Body of pancreas (tissue), 4 donors: ENCODE data around the gene SLC23A2. TPM values are rescaled to one million over a fixed set of nuclear protein-coding genes. Genes with fewer than 3 reads are reported as not detected.
A peak's percentile ranks its signal among the peaks of the same experiment; 100 is the strongest.

Experiments used
- ATAC-seq: fragments of 150-250 bp; one replicate; pipeline ENCODE4 v1.9.1; 2016
- DNase-seq, 4 donors: peaks; one replicate each; pipeline ENCODE4 v3.0.0-alpha.2; 2019
- H3K27ac ChIP-seq, 4 donors: fragments of 200-600 bp; sonication (generic); 1 replicate in 3 of 4; 2 replicates in 1 of 4; pipeline versions ENCODE4 v1.5.1 to v1.6.1; 2016 to 2019; ENCODE audit warnings: mild to moderate bottlenecking in 1 of 4, mixed read lengths in 1 of 4, moderate library complexity in 1 of 4
- H3K27me3 ChIP-seq, 2 donors: fragments of 200-600 bp; sonication (generic); one replicate each; pipeline ENCODE4 v1.6.0; 2016; ENCODE audit warnings: mild to moderate bottlenecking in 1 of 2
- H3K36me3 ChIP-seq, 2 donors: fragments of 200-600 bp; sonication (generic); replicated peaks in 1 of 2; 2 replicates each; pipeline ENCODE4 v1.5.1; 2016; ENCODE audit warnings: low read depth in 2 of 2; ENCODE audit not compliant: insufficient read depth in 1 of 2
- H3K4me1 ChIP-seq: fragments of 200-600 bp; sonication (generic); one replicate; pipeline ENCODE4 v1.6.0; 2016
- H3K4me3 ChIP-seq, 2 donors: fragments of 200-600 bp; sonication (generic); 1 replicate in 1 of 2; 2 replicates in 1 of 2; pipeline ENCODE4 v1.5.1; 2016 to 2019
- H3K9me3 ChIP-seq, 3 donors: fragments of 200-600 bp; sonication (generic); 1 replicate in 2 of 3; 2 replicates in 1 of 3; pipeline ENCODE4 v1.5.1; 2016
- POLR2A ChIP-seq, 3 donors: fragments of 450-650 bp; IDR thresholded peaks; one replicate each; pipeline ENCODE4 v1.6.1; 2016; ENCODE audit warnings: antibody characterized with exemption in 3 of 3, mild to moderate bottlenecking in 2 of 3
- WGBS, 2 donors: methylation state at CpG; one replicate each; pipeline ENCODE4 v1.1.5; 2017; 5-methylcytosine and 5-hydroxymethylcytosine counted together
- intact Hi-C: fragments of 100-400 bp; cut with DNase I; formaldehyde crosslinking; loops from one replicate; pipeline ENCODE4 v1.15.1; 2023
- total RNA-seq, 2 donors: library from RNA; depleted of rRNA; stranded (reverse); fragments of >200 nt; gene quantifications; one replicate each; pipeline ENCODE4 v1.1.0, GENCODE V29; 2016
- TF ChIP-seq, protein P1 (sequence below), 7 experiments: fragments of 450-650 bp in 4 of 7; fragments of 200-600 bp in 3 of 7; sonication (generic) in 3 of 7; IDR thresholded peaks; one replicate each; pipeline ENCODE4 v1.5.1; 2016 to 2019; ENCODE audit warnings: antibody characterized with exemption in 7 of 7

SLC23A2 gene
- total RNA-seq, 2 donors from 2014 or later = 12.2 TPM

DNA sequence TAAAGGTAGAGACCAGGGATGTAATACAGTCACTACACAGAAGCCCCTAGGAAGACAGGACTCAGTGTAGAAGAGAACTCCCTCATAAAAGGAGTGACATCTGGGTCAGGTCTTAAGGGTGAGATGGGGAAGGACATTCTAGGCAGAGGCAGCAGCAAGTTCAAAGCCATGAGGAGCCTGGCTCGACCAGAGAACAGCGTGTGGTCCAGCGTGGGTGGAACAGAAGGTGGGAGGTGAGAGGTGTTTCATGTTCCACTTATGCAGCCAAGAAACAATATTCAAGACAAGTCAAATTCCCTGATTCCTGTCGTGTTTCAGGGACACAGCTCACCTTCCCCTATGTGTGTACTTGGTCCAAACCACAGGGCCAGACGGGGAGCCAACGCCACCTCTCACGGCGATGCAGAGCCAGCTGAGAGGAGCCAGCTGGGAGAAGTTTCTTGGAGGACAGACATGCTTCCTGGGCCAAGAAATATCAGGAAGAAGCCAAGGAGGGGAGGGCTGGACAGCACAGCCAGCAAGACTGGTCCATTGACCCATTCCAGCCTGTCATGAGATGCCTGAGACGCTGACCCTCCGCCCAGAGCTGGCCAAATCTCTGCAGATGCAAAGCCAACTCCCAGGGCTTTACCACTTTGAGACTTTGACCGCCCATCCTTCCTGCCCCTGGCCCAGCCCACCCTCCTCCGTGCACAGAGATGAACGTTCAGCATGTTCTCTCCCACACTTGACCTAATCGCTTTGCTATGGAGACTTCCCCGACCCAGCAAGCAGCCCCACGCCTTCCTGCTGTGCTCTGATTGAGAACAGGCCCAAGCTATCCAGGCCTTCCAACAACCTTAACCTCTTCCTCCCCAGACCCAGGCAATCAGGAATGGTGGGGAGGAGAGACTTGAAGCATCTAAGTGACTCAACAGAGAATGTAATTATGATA lies 165.8 kb downstream of the SLC23A2 start:
- TF ChIP-seq POLR2A (IDR thresholded peaks at IDR 0.05) = no peak
- TF ChIP-seq, protein P1, sequence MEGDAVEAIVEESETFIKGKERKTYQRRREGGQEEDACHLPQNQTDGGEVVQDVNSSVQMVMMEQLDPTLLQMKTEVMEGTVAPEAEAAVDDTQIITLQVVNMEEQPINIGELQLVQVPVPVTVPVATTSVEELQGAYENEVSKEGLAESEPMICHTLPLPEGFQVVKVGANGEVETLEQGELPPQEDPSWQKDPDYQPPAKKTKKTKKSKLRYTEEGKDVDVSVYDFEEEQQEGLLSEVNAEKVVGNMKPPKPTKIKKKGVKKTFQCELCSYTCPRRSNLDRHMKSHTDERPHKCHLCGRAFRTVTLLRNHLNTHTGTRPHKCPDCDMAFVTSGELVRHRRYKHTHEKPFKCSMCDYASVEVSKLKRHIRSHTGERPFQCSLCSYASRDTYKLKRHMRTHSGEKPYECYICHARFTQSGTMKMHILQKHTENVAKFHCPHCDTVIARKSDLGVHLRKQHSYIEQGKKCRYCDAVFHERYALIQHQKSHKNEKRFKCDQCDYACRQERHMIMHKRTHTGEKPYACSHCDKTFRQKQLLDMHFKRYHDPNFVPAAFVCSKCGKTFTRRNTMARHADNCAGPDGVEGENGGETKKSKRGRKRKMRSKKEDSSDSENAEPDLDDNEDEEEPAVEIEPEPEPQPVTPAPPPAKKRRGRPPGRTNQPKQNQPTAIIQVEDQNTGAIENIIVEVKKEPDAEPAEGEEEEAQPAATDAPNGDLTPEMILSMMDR (IDR thresholded peaks at IDR 0.05) = no peak
- Histone ChIP-seq H3K36me3 (no peaks in the 10 kb centered on the region), H3K9me3 (no peaks in the 10 kb centered on the region), H3K27me3 (no peaks in the 10 kb centered on the region), H3K4me3 (no peak overlapping the region), H3K4me1 (no peaks in the 10 kb centered on the region), H3K27ac (no peak overlapping the region)
- intact Hi-C loops = no loop called here
- WGBS, 2 donors = 53 to 56% methylated on average over 16 of the region's 16 CpGs
- ATAC-seq (peak; percentile 62), DNase-seq (peak in 2 of 4 donors; percentile 18 to 35)

DNA sequence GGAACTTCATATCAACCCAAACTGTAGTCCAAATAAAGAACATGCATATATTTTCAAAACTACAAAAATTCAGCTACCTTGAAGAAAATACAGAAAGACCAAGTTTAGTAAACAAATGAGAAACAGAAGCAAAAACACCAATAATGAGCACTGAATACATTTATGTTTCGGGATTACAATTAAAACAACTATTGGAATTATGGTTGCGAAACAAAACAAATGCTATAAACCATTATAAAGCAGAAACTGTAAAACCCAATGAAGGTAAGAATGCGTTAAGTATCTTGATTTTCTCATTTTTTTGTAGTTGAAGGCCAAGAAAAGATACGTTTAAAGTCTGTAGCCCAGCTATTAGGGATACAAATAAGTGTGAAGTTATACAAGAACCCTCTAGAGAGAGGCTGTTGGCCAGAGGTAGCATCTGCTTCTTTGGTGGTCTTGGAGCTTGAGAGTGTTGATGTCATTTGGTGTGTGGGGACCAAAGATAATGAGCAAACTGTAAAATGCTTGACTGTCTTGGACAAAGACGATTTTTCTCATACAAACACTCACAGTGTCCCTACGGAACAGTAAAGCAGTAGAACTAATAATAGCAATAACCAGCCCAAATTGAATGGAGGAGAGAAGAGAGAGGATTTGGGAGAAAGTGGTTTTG lies 168.1 kb downstream of the SLC23A2 start:
- intact Hi-C loops = no loop called here
- H3K27ac ChIP-seq = no peak overlapping the region
- H3K27me3 ChIP-seq = no peaks in the 10 kb centered on the region
- no peak for DNase-seq
- 70 to 72% methylated on average over 6 of the region's 6 CpGs for WGBS, 2 donors
- ATAC-seq = no peak
- no peaks in the 10 kb centered on the region for H3K36me3 ChIP-seq
- no peak for TF ChIP-seq POLR2A (IDR thresholded peaks at IDR 0.05)
- TF ChIP-seq, protein P1 (IDR thresholded peaks at IDR 0.05) = no peak
- no peaks in the 10 kb centered on the region for H3K4me1 ChIP-seq
- no peaks in the 10 kb centered on the region for H3K9me3 ChIP-seq
- H3K4me3 ChIP-seq = no peak overlapping the region

DNA sequence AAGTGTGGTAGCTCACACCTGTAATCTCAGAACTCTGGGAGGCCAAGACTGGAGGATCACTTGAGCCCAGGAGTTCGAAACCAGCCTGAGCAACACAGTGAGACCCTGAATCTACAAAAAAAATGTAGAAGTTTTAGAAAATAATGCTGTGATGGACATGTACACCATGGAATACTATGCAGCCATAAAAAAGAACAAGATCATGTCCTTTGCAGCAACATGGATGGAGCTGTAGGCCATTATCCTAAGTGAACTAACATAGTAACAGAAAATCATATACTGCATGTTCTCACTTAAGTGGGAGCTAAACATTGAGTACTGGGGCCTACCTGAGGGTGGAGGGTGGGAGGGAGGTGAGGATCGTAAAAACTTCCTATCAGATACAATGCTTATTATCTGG lies 168.8 kb downstream of the SLC23A2 start:
- Histone ChIP-seq H3K27ac (no peak overlapping the region), H3K36me3 (no peaks in the 10 kb centered on the region), H3K4me1 (no peaks in the 10 kb centered on the region), H3K9me3 (no peaks in the 10 kb centered on the region), H3K4me3 (no peak overlapping the region), H3K27me3 (no peaks in the 10 kb centered on the region)
- intact Hi-C loops = no loop called here
- 64 to 74% methylated on average over 2 of the region's 2 CpGs for WGBS, 2 donors
- no peak for DNase-seq
- ATAC-seq = no peak
- TF ChIP-seq POLR2A (IDR thresholded peaks at IDR 0.05) = no peak
- TF ChIP-seq, protein P1 (IDR thresholded peaks at IDR 0.05) = no peak

DNA sequence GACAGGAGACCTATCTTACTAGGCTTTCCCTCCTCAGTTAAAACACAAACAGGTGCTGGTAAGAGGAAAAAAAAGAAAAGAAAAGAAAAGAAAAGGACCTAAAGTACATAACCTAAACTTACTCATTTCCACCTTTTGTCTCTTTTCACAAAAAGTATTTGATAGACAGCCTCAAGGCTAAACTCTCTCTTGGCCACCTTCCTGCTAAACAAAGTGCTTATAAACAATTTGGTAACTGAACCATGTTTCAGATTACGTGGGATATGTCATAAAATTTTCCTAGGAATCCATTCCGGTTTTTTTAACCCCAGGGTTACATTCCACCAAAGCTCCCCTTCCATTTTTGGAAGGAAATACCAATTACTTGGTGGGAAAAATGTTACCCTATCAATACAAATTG lies 170.6 kb downstream of the SLC23A2 start:
- no peaks in the 10 kb centered on the region for H3K4me1 ChIP-seq
- TF ChIP-seq, protein P1 (IDR thresholded peaks at IDR 0.05) = no peak
- no peak for TF ChIP-seq POLR2A (IDR thresholded peaks at IDR 0.05)
- 43 to 45% methylated on average over 2 of the region's 2 CpGs for WGBS, 2 donors

More for the DNA sequence above, 170.6 kb downstream of the SLC23A2 start:
- intact Hi-C loops = no loop called here
- no peak overlapping the region for H3K27ac ChIP-seq
- H3K27me3 ChIP-seq = no peaks in the 10 kb centered on the region
- H3K4me3 ChIP-seq = no peak overlapping the region
- H3K9me3 ChIP-seq = no peaks in the 10 kb centered on the region
- no peak for ATAC-seq
- H3K36me3 ChIP-seq = no peaks in the 10 kb centered on the region
- no peak for DNase-seq
